T-helper 1 cell treated with Interleukin-12 subunit alpha and Interleukin-12 subunit beta and Interleukin-4 antibody, amounts not matched to agents 30 ng/mL and 1 ng/mL, for 36 hours (primary cell): ENCODE results near the gene SGF29. TPM values are rescaled to one million over a fixed set of nuclear protein-coding genes. Genes with fewer than 3 reads are reported as not detected.

ENCODE experiments used
- total RNA-seq: library from RNA; stranded (reverse); gene quantifications from 2 replicates; pipeline ENCODE4 v1.2.3, GENCODE V29; 2022

Gene SGF29
- total RNA-seq, 1 donor from 2014 or later = 36.5 TPM

Other genes with a start within 250 kb of the SGF29 start
- gene NPIPB6, start 190.4 kb upstream of the SGF29 start, total RNA-seq = 1.3 and 1.4 TPM in 2 replicates
- gene EIF3CL, start 150.1 kb upstream of the SGF29 start, total RNA-seq = 72.3 and 93.7 TPM in 2 replicates
- 0.20 and 0.54 TPM in 2 replicates for gene NPIPB7, start 81.6 kb upstream of the SGF29 start, total RNA-seq
- 53.8 and 54.9 TPM in 2 replicates for gene CLN3, start 61.8 kb upstream of the SGF29 start, total RNA-seq
- gene APOBR, start 59.3 kb upstream of the SGF29 start, total RNA-seq = 12.7 and 13.0 TPM in 2 replicates
- not detected in 2 replicates for gene IL27, start 47.1 kb upstream of the SGF29 start, total RNA-seq
- gene NUPR1, start 14.9 kb upstream of the SGF29 start, total RNA-seq = not detected in 2 replicates
- gene SULT1A2, start 43.1 kb downstream of the SGF29 start, total RNA-seq = 0.37 and 0.63 TPM in 2 replicates
- 5.8 and 6.4 TPM in 2 replicates for gene SULT1A1, start 56.1 kb downstream of the SGF29 start, total RNA-seq
- 1.6 and 1.9 TPM in 2 replicates for gene NPIPB8, start 84.1 kb downstream of the SGF29 start, total RNA-seq
- gene EIF3C, start 157.5 kb downstream of the SGF29 start, total RNA-seq = 740 and 753 TPM in 2 replicates
- 5.2 and 5.4 TPM in 2 replicates for gene NPIPB9, start 197.9 kb downstream of the SGF29 start, total RNA-seq